ENCODE measurements around the gene BCR.

DNA sequence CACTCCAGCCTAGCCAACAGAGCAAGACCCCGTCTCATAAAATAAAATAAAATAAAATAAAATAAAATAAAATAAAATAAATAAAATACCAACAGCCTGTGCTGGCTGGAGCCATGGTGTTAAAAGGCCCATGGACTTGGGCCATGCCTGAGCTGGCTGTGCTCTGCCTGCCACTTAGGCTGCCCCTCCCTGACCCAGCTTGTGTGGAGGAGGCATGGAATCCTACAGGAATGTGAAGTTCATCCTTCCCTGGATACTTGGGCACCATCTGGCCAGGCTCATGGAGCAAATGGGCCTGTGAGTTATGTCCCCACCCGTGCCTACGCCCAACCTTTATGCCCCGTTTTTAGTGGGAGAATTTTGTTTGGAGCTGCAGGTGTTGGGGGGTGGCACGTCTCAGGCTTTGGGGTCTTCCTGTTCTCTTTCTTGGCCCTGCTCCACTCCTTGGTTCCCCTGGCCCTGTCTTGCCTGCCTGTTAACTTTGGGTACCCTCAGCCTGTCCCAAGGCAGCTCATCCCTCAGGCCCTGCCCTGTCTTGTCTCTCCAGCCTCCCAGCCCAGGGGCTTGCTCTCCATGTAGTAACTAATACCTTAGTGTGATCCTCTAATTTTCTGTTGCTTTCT is 51.3 kb downstream of the BCR start:
- TF ChIP-seq ZNF274 (IDR thresholded peaks at IDR 0.05; ENCODE audit: low read depth, low read length) (no peak), YY1 (IDR thresholded peaks at IDR 0.05; ENCODE audit: insufficient read depth, insufficient read length) (no peak)

All from NT2/D1 (cell line).